Measurements from ENCODE around the gene AFTPH.

DNA sequence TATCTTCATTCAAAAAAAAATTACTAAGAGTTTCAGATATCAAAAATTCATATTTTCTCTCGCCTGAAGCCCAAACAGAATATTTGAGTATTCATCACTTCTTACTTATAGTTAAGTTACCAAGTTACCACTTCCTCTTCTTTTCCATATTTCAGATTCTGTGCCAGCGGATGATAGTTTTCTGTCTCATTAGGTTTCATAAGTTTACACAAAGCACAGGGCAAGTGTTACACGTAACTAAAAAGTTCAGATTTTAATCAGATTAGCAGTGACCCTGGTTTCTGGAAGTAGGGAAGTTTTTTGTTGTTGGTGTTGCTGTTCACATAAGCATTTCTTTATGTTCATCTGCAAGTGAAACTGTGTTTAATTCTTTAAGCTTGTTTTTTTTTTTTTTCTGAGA lies 10.2 kb downstream of the AFTPH start:
- TF ChIP-seq CREB1 (IDR thresholded peaks at IDR 0.05; ENCODE audit: low read depth), result no peak
- no peak for TF ChIP-seq EP300 (IDR thresholded peaks at IDR 0.05; ENCODE audit: borderline replicate concordance)
- TF ChIP-seq TEAD4 (IDR thresholded peaks at IDR 0.05), result no peak
- TF ChIP-seq YY1 (IDR thresholded peaks at IDR 0.05; ENCODE audit: low read depth), result no peak
- TF ChIP-seq, protein P1, sequence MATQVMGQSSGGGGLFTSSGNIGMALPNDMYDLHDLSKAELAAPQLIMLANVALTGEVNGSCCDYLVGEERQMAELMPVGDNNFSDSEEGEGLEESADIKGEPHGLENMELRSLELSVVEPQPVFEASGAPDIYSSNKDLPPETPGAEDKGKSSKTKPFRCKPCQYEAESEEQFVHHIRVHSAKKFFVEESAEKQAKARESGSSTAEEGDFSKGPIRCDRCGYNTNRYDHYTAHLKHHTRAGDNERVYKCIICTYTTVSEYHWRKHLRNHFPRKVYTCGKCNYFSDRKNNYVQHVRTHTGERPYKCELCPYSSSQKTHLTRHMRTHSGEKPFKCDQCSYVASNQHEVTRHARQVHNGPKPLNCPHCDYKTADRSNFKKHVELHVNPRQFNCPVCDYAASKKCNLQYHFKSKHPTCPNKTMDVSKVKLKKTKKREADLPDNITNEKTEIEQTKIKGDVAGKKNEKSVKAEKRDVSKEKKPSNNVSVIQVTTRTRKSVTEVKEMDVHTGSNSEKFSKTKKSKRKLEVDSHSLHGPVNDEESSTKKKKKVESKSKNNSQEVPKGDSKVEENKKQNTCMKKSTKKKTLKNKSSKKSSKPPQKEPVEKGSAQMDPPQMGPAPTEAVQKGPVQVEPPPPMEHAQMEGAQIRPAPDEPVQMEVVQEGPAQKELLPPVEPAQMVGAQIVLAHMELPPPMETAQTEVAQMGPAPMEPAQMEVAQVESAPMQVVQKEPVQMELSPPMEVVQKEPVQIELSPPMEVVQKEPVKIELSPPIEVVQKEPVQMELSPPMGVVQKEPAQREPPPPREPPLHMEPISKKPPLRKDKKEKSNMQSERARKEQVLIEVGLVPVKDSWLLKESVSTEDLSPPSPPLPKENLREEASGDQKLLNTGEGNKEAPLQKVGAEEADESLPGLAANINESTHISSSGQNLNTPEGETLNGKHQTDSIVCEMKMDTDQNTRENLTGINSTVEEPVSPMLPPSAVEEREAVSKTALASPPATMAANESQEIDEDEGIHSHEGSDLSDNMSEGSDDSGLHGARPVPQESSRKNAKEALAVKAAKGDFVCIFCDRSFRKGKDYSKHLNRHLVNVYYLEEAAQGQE (IDR thresholded peaks at IDR 0.05; ENCODE audit: low read depth), result no peak
- TF ChIP-seq TCF12 (IDR thresholded peaks at IDR 0.05; ENCODE audit: low read depth), result no peak
- TF ChIP-seq EGR1 (IDR thresholded peaks at IDR 0.05), result no peak
- no peak for TF ChIP-seq CEBPB (IDR thresholded peaks at IDR 0.05)
